Trophoblast cell (in vitro differentiated cells and primary cell): ENCODE data around the gene ERICH3.

Experiments used
- DNase-seq, 2 donors: peaks; one replicate each; pipeline ENCODE4 v3.0.0-alpha.2; 2016
- H2AFZ ChIP-seq: 2 replicates; pipeline ENCODE4 v1.6.1; 2013; ENCODE audit warnings: low read length, moderate library complexity, mild to moderate bottlenecking; ENCODE audit not compliant: insufficient read depth, poor library complexity
- H2AK5ac ChIP-seq: 2 replicates; pipeline ENCODE4 v1.6.1; 2013; ENCODE audit warnings: mild to moderate bottlenecking, low read length
- H2BK120ac ChIP-seq: 2 replicates; pipeline ENCODE4 v1.6.1; 2013; ENCODE audit warnings: low read length, mild to moderate bottlenecking, moderate library complexity; ENCODE audit not compliant: insufficient read depth, poor library complexity
- H2BK12ac ChIP-seq: 2 replicates; pipeline ENCODE4 v1.6.1; 2013; ENCODE audit warnings: mild to moderate bottlenecking, low read length, moderate library complexity
- H2BK5ac ChIP-seq: 2 replicates; pipeline ENCODE4 v1.6.1; 2013; ENCODE audit warnings: low read length, low read depth, moderate library complexity, mild to moderate bottlenecking; ENCODE audit not compliant: poor library complexity
- H3K14ac ChIP-seq: 2 replicates; pipeline ENCODE4 v1.6.1; 2013; ENCODE audit warnings: mild to moderate bottlenecking, low read length
- H3K18ac ChIP-seq: 2 replicates; pipeline ENCODE4 v1.6.1; 2013; ENCODE audit warnings: mild to moderate bottlenecking, low read length
- H3K23ac ChIP-seq: 2 replicates; pipeline ENCODE4 v1.6.1; 2013; ENCODE audit warnings: low read length
- H3K27ac ChIP-seq: 2 replicates; pipeline ENCODE4 v1.5.1; 2013; ENCODE audit warnings: low read depth, mild to moderate bottlenecking, inconsistent platforms, low read length, moderate library complexity
- H3K27me3 ChIP-seq: 2 replicates; pipeline ENCODE4 v1.6.1; 2013; ENCODE audit warnings: inconsistent platforms, mild to moderate bottlenecking, low read length, moderate library complexity; ENCODE audit not compliant: insufficient read depth
- H3K36me3 ChIP-seq, 2 experiments: 1 replicate in 1 of 2; 2 replicates in 1 of 2; pipeline ENCODE4 v1.6.1; 2013; ENCODE audit warnings: low read length in 2 of 2, mild to moderate bottlenecking in 2 of 2, moderate library complexity in 1 of 2; ENCODE audit not compliant: insufficient read depth in 2 of 2, control insufficient read depth in 1 of 2
- H3K4ac ChIP-seq: 2 replicates; pipeline ENCODE4 v1.6.1; 2013; ENCODE audit warnings: low read depth, mild to moderate bottlenecking, low read length, moderate library complexity
- H3K4me1 ChIP-seq, 2 experiments: 1 replicate in 1 of 2; 2 replicates in 1 of 2; pipeline ENCODE4 v1.6.1; 2013; ENCODE audit warnings: low read length in 2 of 2, mild to moderate bottlenecking in 2 of 2, moderate library complexity in 1 of 2; ENCODE audit not compliant: insufficient read depth in 2 of 2, control insufficient read depth in 1 of 2
- H3K4me2 ChIP-seq: 2 replicates; pipeline ENCODE4 v1.6.1; 2013; ENCODE audit warnings: inconsistent platforms, mild to moderate bottlenecking, low read length, moderate library complexity
- H3K4me3 ChIP-seq: 2 replicates; pipeline ENCODE4 v1.5.1; 2013; ENCODE audit warnings: mild to moderate bottlenecking, low read depth, low read length, inconsistent platforms
- H3K79me1 ChIP-seq: one replicate; pipeline ENCODE4 v1.6.1; 2013; ENCODE audit warnings: low read length
- H3K79me2 ChIP-seq: 2 replicates; pipeline ENCODE4 v1.6.1; 2013; ENCODE audit warnings: low read length, mild to moderate bottlenecking; ENCODE audit not compliant: control insufficient read depth, insufficient read depth, poor library complexity
- H3K9ac ChIP-seq: 2 replicates; pipeline ENCODE4 v1.6.1; 2013; ENCODE audit warnings: mild to moderate bottlenecking, low read length
- H3K9me3 ChIP-seq: 2 replicates; pipeline ENCODE4 v1.6.1; 2013; ENCODE audit warnings: low read depth, mild to moderate bottlenecking, control low read depth, inconsistent platforms, low read length; ENCODE audit not compliant: insufficient read depth
- H4K12ac ChIP-seq: 2 replicates; pipeline ENCODE4 v1.6.1; 2013; ENCODE audit warnings: low read depth, mild to moderate bottlenecking, low read length, moderate library complexity
- H4K8ac ChIP-seq: 2 replicates; pipeline ENCODE4 v1.6.1; 2013; ENCODE audit warnings: low read depth, mild to moderate bottlenecking, low read length, moderate library complexity
- H4K91ac ChIP-seq: one replicate; pipeline ENCODE4 v1.6.1; 2013; ENCODE audit warnings: low read depth, mild to moderate bottlenecking, low read length, moderate library complexity
- WGBS: extraction: QIAGEN DNeasy Blood & Tissue Kit; methylation state at CpG from one replicate; pipeline ENCODE4 v1.1.7; 2013; ENCODE audit warnings: missing lambda C conversion rate; ENCODE audit not compliant: insufficient read length, insufficient coverage; ENCODE audit errors: extremely low coverage; 5-methylcytosine and 5-hydroxymethylcytosine counted together

Gene ERICH3

DNA sequence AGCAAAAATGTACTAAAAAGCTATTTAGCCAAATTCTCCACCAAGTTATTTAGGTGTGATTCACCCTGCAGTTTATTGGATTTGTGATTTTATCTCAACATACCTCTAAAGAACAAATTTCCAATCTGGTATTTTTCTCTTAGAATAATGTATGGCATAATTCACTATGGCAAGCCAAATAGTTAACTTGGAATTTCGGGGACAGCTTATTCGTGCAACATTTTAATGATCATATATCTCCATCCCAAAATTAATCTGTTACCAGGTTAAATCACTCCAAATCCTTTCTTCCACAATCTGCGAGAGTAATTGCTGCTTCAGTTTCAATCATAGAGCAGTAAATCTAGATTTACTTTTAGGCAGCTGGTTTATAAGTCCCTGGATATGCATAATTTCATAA is 53.4 kb downstream of the ERICH3 start:
- Histone ChIP-seq H3K4me2 (no peak overlapping the region), H3K4ac (no peak overlapping the region), H3K36me3 (no peaks in the 10 kb centered on the region), H3K4me1 (no peaks in the 10 kb centered on the region), H3K79me2 (no peaks in the 10 kb centered on the region), H3K4me3 (no peak overlapping the region), H3K18ac (no peak overlapping the region), H3K27me3 (no peaks in the 10 kb centered on the region), H3K79me1 (no peaks in the 10 kb centered on the region), H3K9ac (no peak overlapping the region), H4K12ac (no peak overlapping the region), H2BK5ac (no peak overlapping the region), H2BK12ac (no peak overlapping the region), H3K23ac (no peak overlapping the region), H2AK5ac (no peak overlapping the region), H3K9me3 (no peaks in the 10 kb centered on the region), H4K8ac (no peak overlapping the region), H2AFZ (no peak overlapping the region), H4K91ac (no peak overlapping the region), H3K14ac (no peak overlapping the region), H3K27ac (no peak overlapping the region), H2BK120ac (no peak overlapping the region)
- no CpG with 5 or more reads among the region's 3 CpGs for WGBS
- peak in 1 of 2 donors; percentile 5 for DNase-seq

DNA sequence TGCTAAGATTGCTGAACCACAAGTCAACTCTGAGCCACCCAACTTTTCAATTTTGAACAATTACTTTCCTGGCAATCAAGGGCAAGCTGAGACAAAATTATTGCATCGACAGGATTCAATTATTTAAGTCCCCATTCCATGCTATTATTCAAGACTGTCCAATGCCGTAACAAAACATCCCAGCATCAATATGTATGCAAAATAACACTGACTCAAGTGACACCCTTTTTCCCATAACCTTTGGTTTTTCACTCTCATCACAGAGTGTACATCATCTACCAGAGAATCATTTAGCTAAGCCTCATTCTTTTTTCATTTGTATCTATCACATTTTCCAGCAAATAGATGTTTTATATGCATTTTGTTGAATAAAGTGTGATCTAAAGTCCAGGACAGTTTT is 54.6 kb downstream of the ERICH3 start:
- Histone ChIP-seq H3K4me2 (no peak overlapping the region), H3K79me1 (no peaks in the 10 kb centered on the region), H3K14ac (no peak overlapping the region), H3K4me1 (no peaks in the 10 kb centered on the region), H3K27me3 (no peaks in the 10 kb centered on the region), H4K12ac (no peak overlapping the region), H3K18ac (no peak overlapping the region), H2AK5ac (no peak overlapping the region), H3K79me2 (no peaks in the 10 kb centered on the region), H3K4ac (no peak overlapping the region), H3K4me3 (no peak overlapping the region), H2BK12ac (no peak overlapping the region), H2BK120ac (no peak overlapping the region), H3K23ac (no peak overlapping the region), H2AFZ (no peak overlapping the region), H4K8ac (no peak overlapping the region), H3K9ac (no peak overlapping the region), H4K91ac (no peak overlapping the region), H3K9me3 (no peaks in the 10 kb centered on the region), H2BK5ac (no peak overlapping the region), H3K27ac (no peak overlapping the region), H3K36me3 (no peaks in the 10 kb centered on the region)
- no CpG with 5 or more reads among the region's 2 CpGs for WGBS
- peak in 1 of 2 donors; percentile 21 for DNase-seq

DNA sequence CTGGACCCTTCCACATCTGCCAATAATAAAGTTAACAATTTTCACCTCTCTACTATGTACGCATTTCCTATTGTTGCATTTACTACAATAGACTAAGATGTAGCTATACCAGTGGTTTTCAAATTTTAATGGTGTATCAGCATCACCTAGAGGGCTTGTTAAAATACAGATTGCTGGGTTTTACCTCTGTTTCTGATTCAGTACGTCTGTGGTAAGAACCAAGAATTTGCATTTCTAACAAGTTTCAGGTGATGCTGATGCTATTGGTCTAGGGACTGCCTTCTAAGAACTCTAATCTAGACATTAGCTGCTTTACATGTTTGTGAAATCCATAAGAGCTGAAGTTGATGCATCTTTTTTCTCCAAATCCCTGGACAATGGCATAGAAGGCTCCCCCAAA is 59.7 kb downstream of the ERICH3 start:
- H3K79me1 ChIP-seq: no peaks in the 10 kb centered on the region
- no peaks in the 10 kb centered on the region for H3K9me3 ChIP-seq
- no peaks in the 10 kb centered on the region for H3K4me1 ChIP-seq
- H3K4me3 ChIP-seq: no peak overlapping the region
- H3K4me2 ChIP-seq: no peak overlapping the region
- H3K23ac ChIP-seq: no peak overlapping the region
- no peak overlapping the region for H3K14ac ChIP-seq
- no peaks in the 10 kb centered on the region for H3K27me3 ChIP-seq
- no peaks in the 10 kb centered on the region for H3K36me3 ChIP-seq
- H2BK12ac ChIP-seq: no peak overlapping the region
- no peak overlapping the region for H3K27ac ChIP-seq
- no peak overlapping the region for H3K9ac ChIP-seq
- no peak overlapping the region for H4K12ac ChIP-seq
- WGBS: no CpG with 5 or more reads among the region's 2 CpGs
- H2AFZ ChIP-seq: no peak overlapping the region
- H2BK5ac ChIP-seq: no peak overlapping the region
- H4K91ac ChIP-seq: no peak overlapping the region
- no peak overlapping the region for H4K8ac ChIP-seq
- H3K79me2 ChIP-seq: no peaks in the 10 kb centered on the region
- H3K4ac ChIP-seq: no peak overlapping the region
- H2AK5ac ChIP-seq: no peak overlapping the region
- DNase-seq: no peak
- H2BK120ac ChIP-seq: no peak overlapping the region
- H3K18ac ChIP-seq: no peak overlapping the region

- WGBS: no CpG with 5 or more reads among the region's 2 CpGs
- no peak overlapping the region for H2BK120ac ChIP-seq
- H3K14ac ChIP-seq: no peak overlapping the region
- no peak overlapping the region for H3K18ac ChIP-seq
- no peaks in the 10 kb centered on the region for H3K27me3 ChIP-seq
- no peak overlapping the region for H3K4me2 ChIP-seq
- H3K9me3 ChIP-seq: no peaks in the 10 kb centered on the region
- no peak overlapping the region for H3K9ac ChIP-seq
- H3K79me2 ChIP-seq: no peaks in the 10 kb centered on the region
- no peak overlapping the region for H3K23ac ChIP-seq
- no peak overlapping the region for H3K27ac ChIP-seq
- no peak overlapping the region for H2BK5ac ChIP-seq
- H3K36me3 ChIP-seq: no peaks in the 10 kb centered on the region
- no peaks in the 10 kb centered on the region for H3K79me1 ChIP-seq
- H2AFZ ChIP-seq: no peak overlapping the region
- H3K4ac ChIP-seq: no peak overlapping the region
- peak in 1 of 2 donors; percentile 57 for DNase-seq
- no peak overlapping the region for H4K91ac ChIP-seq
- H2BK12ac ChIP-seq: no peak overlapping the region
- no peak overlapping the region for H4K8ac ChIP-seq
- no peaks in the 10 kb centered on the region for H3K4me1 ChIP-seq
- no peak overlapping the region for H2AK5ac ChIP-seq
- H3K4me3 ChIP-seq: no peak overlapping the region
- H4K12ac ChIP-seq: no peak overlapping the region
These were observed 61.7 kb downstream of the ERICH3 start for GRCh38 chr1:74611887-74612286.
